ENCODE results near the gene FAM170A.

FAM170A gene, protein sequence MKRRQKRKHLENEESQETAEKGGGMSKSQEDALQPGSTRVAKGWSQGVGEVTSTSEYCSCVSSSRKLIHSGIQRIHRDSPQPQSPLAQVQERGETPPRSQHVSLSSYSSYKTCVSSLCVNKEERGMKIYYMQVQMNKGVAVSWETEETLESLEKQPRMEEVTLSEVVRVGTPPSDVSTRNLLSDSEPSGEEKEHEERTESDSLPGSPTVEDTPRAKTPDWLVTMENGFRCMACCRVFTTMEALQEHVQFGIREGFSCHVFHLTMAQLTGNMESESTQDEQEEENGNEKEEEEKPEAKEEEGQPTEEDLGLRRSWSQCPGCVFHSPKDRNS

DNA sequence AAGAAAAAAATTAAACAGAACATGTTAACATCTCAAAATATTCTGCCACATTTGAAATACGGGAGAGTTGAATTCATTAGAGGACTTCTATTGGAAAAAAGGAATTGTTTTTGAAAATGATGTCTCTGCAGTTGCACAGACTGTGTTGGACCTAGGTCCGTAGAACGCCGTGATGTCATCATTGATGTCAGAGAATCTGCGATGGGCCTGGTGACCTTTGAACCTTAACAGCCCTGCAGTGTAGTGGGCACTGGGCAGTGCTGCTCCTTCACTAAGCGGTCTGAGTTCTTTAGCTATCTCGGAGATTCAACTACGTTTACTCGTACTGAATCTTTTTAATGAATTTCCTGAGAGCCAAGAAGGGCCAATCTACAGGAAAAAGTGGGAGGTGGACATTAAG, at the start of gene FAM170A:
Gene FAM170A (plus strand): TSS at position 220 of the 400 bp plus-strand sequence. CDS start 211 bp downstream, outside the sequence.
- no peak for DNase-seq (ENCODE audit: low read depth in 2 of 2)

DNA sequence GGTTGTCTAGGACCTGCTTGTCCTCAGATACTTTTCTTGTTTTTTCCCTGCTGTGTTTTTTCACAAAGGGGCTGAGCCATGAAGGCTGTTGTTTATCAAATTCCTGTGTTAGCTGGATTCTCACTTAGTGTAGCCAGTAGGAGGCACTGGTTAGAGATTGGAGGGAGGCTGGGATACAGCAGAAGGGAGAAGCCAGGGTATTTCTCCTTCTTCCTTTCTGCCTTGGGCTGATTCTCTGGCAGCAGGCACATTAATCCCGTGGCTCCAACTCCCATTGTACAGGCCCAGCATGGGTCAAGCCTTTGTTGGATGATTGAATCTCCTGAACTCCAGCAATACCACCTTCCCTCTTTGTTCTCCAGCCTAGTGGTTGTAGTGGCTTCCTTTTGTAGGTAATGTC, 46.4 kb upstream of the FAM170A start:
- no peak for DNase-seq (ENCODE audit: low read depth in 2 of 2)

DNA sequence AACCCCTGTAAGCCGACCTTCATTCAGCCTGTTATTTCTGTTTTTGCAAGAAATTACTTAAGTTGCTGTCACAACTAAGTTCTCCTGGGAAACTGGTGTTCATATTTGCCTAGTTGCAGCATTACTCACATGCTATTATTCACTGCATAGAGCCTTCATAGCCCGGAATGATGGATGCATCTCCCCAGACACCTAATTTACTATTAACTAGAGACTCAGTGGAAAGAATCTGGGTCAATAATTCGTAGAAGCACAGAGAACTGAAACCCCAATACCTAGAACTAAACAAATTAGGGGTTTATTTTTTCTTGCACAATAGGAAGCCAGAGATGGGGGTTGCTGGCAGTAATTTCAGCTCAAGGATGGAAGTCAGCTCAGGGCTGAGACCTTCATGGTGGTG, 45.7 kb upstream of the FAM170A start:
- no peak for DNase-seq (ENCODE audit: low read depth in 2 of 2)

DNA sequence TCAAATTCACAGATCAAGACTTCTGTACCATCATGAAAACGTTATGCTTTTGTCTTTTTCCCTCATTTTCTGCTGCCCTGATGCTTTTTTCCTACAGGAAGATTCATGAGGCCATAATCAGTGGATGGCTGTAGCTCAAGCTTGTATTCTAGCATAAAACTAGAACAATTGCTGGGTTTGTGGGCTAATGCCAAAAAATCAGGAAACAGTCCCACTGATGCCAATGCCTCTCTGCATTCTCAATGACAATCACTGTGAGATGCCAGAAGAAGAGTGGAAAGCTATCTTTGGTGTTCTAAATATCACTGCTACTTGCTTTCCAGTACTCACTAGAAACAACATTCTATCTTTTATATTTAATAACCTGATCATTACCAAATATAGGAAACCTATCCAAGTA, 33.3 kb upstream of the FAM170A start:
- no peak for DNase-seq (ENCODE audit: low read depth in 2 of 2)

DNA sequence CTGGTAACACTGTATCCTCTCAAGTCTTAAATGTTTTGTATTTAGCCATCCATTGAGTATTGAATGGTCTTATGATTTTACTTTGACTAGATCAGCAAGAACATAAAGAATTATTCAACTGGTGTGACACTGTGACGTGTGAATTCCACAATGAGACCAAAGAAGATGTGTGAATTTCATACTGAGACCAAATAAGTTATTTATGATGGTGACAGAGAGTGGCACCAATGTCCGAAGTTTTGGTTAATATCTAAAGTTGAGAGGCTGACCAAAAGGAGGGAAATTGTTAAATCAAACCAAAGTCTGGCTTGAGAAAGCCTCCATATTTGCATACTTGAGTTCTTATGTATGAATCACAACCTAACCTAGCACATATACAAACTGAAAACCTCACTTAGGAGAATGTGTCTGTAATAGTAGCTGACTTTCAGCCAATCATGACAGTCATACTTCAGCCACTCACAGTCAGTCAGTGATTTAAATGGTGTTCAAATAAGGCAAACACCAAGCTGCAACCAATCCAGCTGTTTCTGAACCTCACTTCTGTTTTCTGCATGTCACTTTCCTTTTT, 31.5 kb upstream of the FAM170A start:
- DNase-seq (ENCODE audit: low read depth in 2 of 2), result no peak

DNA sequence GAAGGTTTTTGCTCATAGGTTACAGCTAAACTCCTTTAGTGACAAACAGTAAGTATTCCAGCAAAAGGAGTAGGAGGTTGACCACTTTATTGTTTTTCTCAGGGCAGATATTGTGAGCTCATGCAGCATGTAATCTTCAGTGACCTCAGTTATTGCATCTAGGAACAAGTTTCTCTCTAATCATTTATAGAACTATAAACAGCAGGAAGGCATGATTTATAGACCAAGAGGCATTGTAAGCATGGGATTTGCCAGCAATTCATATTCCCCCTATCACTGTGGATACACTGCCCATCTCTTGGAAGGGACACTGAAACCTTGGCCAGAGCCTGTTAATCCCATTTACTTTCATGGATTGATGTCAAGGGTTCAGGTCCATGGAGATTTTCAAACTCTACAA, 15.4 kb upstream of the FAM170A start:
- no peak for DNase-seq (ENCODE audit: low read depth in 2 of 2)

DNA sequence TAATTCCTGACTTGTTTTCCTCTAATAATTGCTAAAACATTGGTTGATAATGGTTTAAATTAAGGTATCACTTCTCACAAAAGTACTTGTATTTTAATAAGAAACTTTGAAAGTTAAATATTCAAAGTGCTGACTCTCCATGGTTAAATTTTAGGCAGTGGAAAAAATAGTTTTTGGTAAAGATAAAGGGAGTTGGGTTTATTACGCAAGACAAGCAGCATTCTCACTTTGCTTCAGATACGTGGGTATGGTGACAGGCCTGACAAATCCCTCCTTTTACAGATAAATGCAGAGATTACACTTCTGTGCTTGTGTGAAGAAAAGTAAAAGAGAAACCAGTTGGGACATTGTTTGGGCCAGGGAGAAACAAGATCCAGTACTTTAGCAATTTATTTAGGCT, 14.5 kb upstream of the FAM170A start:
- no peak for DNase-seq (ENCODE audit: low read depth in 2 of 2)

DNA sequence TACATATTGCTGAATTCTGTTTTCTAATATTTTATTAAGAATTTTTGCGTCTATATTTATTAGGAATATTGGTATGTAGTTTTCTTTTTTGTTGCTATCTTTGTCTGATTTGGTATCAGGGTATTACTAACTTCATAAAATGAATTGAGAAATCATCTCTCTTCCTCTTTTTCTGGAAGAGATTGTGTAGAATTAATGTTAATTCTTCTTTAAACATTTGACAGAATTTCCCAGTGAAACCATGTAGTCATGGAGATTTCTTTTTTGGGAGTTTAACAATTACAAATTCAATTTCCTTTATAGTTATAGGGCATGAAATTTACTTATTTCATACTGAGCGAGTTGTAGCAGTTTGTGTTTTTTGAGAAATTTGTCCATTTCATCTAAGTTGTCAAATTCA, 3.3 kb upstream of the FAM170A start:
- no peak for DNase-seq (ENCODE audit: low read depth in 2 of 2)

DNA sequence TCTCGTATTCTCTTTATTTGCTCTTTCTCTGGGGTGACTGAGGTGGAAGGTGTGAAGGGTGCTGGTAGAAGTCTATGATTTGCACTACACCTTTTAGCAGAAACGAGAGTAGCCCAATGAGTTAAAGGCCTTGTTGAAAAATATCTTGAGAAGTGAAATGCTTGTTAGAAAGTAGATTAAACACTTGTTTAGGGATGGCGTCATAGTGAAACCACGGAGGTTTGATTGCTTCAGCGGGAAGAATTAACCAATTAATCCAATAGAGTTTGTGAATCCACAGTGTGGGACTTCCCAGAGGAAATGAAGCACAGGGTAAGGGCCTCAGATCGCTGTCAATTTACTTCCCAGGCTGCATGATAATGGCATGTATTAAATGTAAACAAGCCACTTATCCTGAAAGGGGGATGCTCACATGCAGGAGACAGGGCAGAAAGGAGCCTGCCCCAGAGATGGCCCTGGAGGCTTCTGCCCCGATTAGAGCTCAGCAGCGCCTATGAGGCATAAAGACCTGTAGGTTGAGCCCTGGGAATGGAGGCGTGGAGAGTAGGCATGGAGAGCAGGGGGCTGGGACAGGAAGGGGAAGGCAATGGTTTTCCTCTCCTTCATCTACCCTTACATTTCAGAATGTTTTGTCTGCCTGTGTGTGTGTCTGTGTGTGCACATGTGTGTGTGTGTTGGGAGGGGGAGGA, 1.5 kb downstream of the FAM170A start:
- DNase-seq (ENCODE audit: low read depth in 2 of 2), result no peak

DNA sequence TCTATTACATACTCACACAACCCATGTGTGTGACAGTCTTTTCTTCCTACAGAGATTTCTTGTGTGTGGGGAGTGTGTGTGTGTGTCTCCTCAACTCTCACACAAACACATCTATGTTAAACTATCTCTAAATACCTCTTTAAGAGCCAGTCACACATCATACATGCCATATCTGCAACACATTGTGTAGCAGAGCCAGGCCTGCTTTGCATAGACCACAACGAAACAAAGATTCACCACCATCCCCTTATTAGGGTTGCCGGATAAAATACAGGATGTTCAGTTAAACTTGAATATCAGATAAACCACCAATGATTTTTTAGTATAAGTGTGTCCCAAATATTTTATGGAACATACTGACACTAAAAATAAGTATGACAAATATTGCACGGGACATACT, 2.3 kb downstream of the FAM170A start:
- DNase-seq (ENCODE audit: low read depth in 2 of 2), result no peak

DNA sequence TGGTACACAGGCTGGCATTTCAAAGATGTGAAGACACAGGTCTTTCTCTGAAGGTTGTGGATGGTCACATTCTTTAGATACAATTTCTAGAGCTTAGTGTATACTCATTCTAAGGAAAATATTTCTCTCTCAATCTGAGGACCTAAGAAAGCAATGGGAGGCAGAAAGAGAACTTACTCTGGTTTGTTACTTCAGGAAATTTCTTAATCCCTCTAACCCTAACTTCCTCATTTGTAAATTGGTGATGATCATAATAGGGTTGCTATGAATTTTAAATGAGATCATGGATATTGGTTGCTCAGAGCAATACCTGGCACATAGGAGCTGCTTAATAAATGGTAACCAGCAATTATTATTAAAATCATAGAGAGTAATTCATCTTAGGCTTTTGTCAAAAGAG, 22.1 kb downstream of the FAM170A start:
- DNase-seq (ENCODE audit: low read depth in 2 of 2), result no peak

DNA sequence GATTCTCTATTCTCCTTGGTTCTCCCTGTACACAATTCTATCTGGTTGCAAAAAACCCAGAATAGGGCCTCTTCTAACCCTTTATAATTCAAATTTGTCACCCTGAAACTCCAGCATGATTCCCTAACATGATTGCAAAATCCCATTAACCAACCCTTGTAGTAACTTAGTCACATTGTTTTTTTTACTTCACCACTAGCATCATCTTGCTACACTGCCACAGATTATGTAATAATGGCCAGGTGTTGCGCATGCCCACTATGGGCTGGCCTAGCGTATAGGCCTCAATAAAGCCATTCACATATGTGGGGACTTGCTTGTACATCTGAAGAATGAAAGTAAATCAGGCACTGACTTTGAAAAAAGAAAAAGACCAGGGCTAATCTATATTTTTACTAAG, 25.7 kb downstream of the FAM170A start:
- DNase-seq (ENCODE audit: low read depth in 2 of 2), result no peak

DNA sequence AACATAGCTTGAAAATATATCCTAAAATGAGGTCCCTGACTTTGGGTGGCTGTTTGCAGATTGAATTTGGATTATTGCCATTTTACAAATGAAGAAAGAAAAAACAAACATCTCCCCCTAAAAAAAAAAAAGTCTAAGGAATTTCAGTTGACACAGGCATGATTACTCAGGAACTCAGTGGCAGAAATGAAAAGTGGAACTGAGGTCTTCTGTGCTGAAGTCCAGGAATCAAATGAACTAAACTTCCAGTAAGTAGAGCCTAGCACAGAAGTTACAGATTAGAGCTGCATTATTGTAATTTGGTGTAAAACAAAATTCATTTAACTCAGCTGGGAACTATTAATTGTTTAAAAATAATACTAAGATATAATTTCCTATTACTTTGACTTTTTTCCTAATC, 26.7 kb downstream of the FAM170A start:
- no peak for DNase-seq (ENCODE audit: low read depth in 2 of 2)

DNA sequence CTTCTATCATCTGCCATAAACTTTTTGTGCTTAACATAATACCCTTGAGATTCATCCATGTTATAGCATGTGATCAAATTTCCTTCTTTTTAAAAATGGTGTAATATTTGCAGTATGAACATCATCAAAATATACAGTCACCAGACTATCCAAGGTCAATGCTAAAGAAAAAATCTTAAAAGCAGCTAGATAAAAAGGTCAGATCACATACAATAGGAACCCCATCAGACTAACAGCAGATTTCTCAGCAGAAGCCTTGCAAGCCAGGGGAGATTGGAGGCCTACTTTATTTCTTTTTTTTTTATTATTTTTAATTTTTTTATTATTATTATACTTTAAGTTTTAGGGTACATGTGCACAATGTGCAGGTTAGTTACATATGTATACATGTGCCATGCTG, 37.2 kb downstream of the FAM170A start:
- DNase-seq (ENCODE audit: low read depth in 2 of 2), result no peak

DNA sequence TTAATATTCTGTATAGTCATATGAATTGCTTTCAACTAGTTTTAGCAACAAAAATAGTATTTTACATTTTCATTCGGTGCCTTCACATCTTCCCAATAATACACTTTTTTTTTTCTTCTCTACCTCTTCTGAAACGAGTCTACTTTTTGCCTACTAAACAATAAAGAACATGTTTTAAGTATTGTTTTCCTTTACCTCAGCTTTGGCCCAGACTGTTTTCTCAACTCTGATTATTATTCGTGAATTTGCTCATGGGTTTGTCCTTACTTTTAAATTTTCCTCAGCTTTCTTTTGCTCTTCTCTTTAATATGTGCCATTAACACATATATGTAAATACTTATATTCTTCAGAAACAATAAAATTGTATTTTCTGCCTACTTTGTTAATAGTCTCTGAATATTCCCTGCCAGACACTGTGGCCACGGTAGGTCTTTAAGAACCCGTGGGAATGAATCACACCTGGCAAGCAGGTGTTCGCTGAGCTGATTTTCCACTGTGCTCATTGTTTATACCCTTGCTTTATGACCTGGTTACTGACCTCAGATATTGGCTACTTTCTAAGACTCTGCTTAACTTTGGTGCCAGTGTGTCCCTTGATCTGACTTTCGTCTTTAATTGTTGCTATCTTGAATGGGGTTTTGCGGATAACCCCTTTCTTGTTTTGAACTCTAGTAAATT, 49.1 kb downstream of the FAM170A start:
- DNase-seq (ENCODE audit: low read depth in 2 of 2), result no peak

DNA sequence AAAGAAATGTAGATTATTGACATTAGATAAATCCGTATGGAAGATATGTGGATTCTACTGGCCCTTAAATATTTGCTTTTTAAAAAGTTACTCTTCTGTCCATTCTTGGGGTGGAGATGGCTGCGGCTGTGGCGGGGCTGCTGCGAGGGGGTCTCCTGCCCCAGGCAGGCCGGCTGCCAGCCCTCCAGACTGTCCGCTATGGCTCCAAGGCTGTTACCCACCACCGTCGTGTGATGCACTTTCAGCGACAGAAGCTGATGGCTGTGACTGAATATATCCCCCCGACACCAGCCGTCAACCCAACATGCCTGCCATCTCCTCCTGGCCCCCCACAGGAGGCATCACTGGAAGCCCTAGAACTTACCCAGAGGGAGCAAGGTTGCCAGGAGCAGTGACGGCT, 50.7 kb downstream of the FAM170A start:
- no peak for DNase-seq (ENCODE audit: low read depth in 2 of 2)

DNA sequence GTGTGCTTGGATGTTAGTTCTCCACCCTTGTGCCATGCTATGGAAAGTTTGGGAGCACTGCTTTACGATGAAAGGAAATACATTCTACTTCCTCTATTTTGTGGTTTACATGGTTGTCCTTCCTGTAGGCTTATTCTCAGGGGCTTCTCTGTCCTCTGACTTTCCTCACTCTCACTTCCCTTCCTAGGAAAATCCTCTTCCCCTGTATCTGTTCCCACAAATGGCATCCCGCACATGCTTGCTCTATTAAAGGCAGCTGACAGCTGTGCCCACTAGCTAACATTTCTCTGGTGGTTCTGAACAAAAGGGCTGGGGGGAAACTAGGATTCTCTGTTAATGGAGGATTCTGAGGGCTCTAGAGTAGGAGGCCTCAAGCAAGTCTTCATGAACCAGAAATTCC, 52.4 kb downstream of the FAM170A start:
- DNase-seq (ENCODE audit: low read depth in 2 of 2), result no peak

DNA sequence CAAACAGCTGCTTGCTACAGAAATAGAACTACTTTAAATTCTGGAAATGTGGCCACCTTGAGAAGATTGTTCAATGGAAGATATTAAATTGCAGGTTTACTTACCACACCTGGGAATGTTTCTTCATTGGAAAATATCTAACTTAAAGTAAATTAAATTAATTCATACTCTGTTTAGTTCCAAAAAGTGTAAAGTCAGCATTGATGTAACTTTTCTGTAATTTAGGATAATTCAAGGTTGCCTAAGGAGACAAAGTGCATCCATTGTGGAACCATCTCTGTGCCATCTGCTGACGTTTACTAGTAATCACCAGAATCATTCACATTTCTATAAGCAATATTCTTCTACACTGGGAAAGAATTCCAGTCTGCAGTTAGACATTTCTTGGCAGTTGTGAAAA, 53.0 kb downstream of the FAM170A start:
- no peak for DNase-seq (ENCODE audit: low read depth in 2 of 2)
